Measurements from ENCODE around the gene LILRB5. TPM values are rescaled to one million over a fixed set of nuclear protein-coding genes. Genes with fewer than 3 reads are reported as not detected.

The LILRB5 gene
- total RNA-seq, 1 experiment from 2014 or later, result not detected

DNA sequence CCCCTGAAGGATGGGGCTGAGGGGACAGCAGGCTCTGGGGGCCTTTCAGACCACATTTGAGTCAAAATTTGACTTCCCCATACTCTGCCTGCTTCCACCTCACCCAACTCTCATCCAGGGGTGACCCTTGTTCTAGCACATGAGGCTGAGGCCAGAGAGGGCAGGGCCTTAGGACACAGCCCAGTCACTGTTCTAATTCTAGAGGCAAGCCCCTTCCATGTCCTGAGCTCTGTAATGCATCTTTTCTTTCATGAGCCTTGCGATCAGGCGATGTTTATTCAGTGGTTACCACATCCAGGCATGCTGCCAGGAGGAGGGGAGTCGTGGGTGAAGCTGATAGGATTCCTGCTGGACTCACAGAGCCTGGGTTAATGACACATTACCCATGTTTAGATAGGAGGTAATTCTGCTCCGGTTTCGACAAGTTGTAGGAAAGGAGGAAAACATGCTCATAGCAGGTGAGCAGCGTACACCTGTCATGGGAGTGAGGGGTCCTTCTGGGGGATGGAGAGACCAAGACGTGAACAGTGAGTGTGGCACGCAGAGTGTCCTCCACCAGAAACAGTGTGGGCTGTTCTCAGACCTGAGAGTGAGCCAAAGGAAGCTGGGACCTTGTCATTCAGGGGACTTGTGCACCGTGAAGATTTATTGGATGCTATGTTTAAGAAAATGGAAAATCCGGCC is 47.1 kb downstream of the LILRB5 start:
- intact Hi-C loops (cut with micrococcal nuclease; ENCODE audit: unreplicated experiment), result loop anchor here (2.0 kb wide), 2 partner anchors 21 to 37 kb away; partner anchors contain the start of gene TMC4
- BruUV-seq (replicated peaks), result no TSS peak
- H3K4me1 Mint-ChIP-seq (ENCODE audit: low read depth, unreplicated experiment), result peaks cover 41% of the 10 kb centered on the region
- H3K9me3 Mint-ChIP-seq (ENCODE audit: unreplicated experiment), result no peaks in the 10 kb centered on the region
- no peak for TF ChIP-seq CTCF (IDR thresholded peaks at IDR 0.05; ENCODE audit: insufficient read depth in 1 of 2, low read depth in 1 of 2, low read length in 1 of 2, severe bottlenecking in 1 of 2, unreplicated experiment in 1 of 2)
- H3K27ac Mint-ChIP-seq (ENCODE audit: unreplicated experiment), result peak overlapping the region; percentile 78
- H3K4me3 Mint-ChIP-seq (ENCODE audit: unreplicated experiment), result peak overlapping the region; percentile 45
- Histone ChIP-seq H3K9me3 (no peaks in the 10 kb centered on the region), H3K4me3 (ENCODE audit: low read depth, low read length) (no peak overlapping the region), H3K36me3 (ENCODE audit: control insufficient read depth, insufficient read depth, low read length) (peaks cover 12% of the 10 kb centered on the region), H3K27me3 (replicated peaks; ENCODE audit: control insufficient read depth, insufficient read depth, low read length) (no peaks in the 10 kb centered on the region), H3K4me1 (peaks cover 65% of the 10 kb centered on the region)
- ChIA-PET CTCF (interaction anchor here (0.7 to 0.9 kb wide), 2 partner anchors 42 to 56 kb away, joined by 3 read pairs; no protein-coding TSS in a partner anchor), POLR2A (interaction anchor here (0.6 to 3.1 kb wide), 6 partner anchors 9 to 758 kb away, joined by 3 to 19 read pairs (median 5); partner anchors contain the start of genes LENG1 and MBOAT7)
- no peaks in the 10 kb centered on the region for H3K27me3 Mint-ChIP-seq (ENCODE audit: insufficient read depth, unreplicated experiment)
- peaks cover 88% of the 10 kb centered on the region for H3K36me3 Mint-ChIP-seq (ENCODE audit: insufficient read depth, unreplicated experiment)
- peak; percentile 70 to 79 for DNase-seq

- peak; percentile 43 to 65 for DNase-seq
- H3K9me3 ChIP-seq, result no peaks in the 10 kb centered on the region
- peak overlapping the region; percentile 45 for H3K4me3 Mint-ChIP-seq (ENCODE audit: unreplicated experiment)
- H3K36me3 Mint-ChIP-seq (ENCODE audit: insufficient read depth, unreplicated experiment), result peaks cover 93% of the 10 kb centered on the region
- H3K4me1 ChIP-seq, result peaks cover 72% of the 10 kb centered on the region
- no peaks in the 10 kb centered on the region for H3K9me3 Mint-ChIP-seq (ENCODE audit: unreplicated experiment)
- H3K4me3 ChIP-seq (ENCODE audit: low read depth, low read length), result no peak overlapping the region
- CTCF ChIA-PET, result interaction anchor here (0.9 kb wide), 1 partner anchor 57 kb away, joined by 3 read pairs; no protein-coding TSS in a partner anchor
- no peaks in the 10 kb centered on the region for H3K27me3 ChIP-seq (replicated peaks; ENCODE audit: control insufficient read depth, insufficient read depth, low read length)
- TF ChIP-seq CTCF (IDR thresholded peaks at IDR 0.05; ENCODE audit: insufficient read depth in 1 of 2, low read depth in 1 of 2, low read length in 1 of 2, severe bottlenecking in 1 of 2, unreplicated experiment in 1 of 2), result no peak
- intact Hi-C loops (cut with micrococcal nuclease; ENCODE audit: unreplicated experiment), result loop anchor here (2.0 kb wide), 1 partner anchor 36 kb away; the partner anchor contains the start of gene TMC4
- POLR2A ChIA-PET, result interaction anchor here (1.0 to 4.8 kb wide), 5 partner anchors 8 to 50 kb away, joined by 3 to 36 read pairs (median 7); partner anchors contain the start of genes LENG1, MBOAT7 and TSEN34
- H3K36me3 ChIP-seq (ENCODE audit: control insufficient read depth, insufficient read depth, low read length), result peaks cover 13% of the 10 kb centered on the region
- no TSS peak for BruUV-seq (replicated peaks)
- no peaks in the 10 kb centered on the region for H3K27me3 Mint-ChIP-seq (ENCODE audit: insufficient read depth, unreplicated experiment)
- peak overlapping the region; percentile 78 for H3K27ac Mint-ChIP-seq (ENCODE audit: unreplicated experiment)
- peaks cover 48% of the 10 kb centered on the region for H3K4me1 Mint-ChIP-seq (ENCODE audit: low read depth, unreplicated experiment)
These were observed 47.8 kb downstream of the LILRB5 start for GRCh38 chr19:54209058-54209810.

DNA sequence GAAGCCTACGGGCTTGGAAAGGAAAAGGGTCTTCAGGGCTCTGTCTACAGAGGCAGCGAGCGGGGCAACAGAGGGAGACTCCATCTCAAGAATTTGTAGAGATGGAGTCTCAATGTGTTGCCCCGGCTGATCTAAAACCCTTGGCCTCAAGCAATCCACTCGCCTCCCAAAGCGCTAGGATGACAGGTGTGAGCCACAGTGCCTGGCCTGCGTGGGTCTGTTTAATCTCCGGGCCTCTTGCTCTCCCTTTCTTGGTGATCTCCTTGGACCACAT is 48.4 kb downstream of the LILRB5 start:
- peaks cover 48% of the 10 kb centered on the region for H3K4me1 Mint-ChIP-seq (ENCODE audit: low read depth, unreplicated experiment)
- no peak for DNase-seq

More for the DNA sequence above, 48.4 kb downstream of the LILRB5 start:
- H3K9me3 ChIP-seq, result no peaks in the 10 kb centered on the region
- peaks cover 15% of the 10 kb centered on the region for H3K36me3 ChIP-seq (ENCODE audit: control insufficient read depth, insufficient read depth, low read length)
- Mint-ChIP-seq H3K36me3 (ENCODE audit: insufficient read depth, unreplicated experiment) (peaks cover 99% of the 10 kb centered on the region), H3K27ac (ENCODE audit: unreplicated experiment) (peak overlapping the region; percentile 78), H3K27me3 (ENCODE audit: insufficient read depth, unreplicated experiment) (no peaks in the 10 kb centered on the region), H3K9me3 (ENCODE audit: unreplicated experiment) (no peaks in the 10 kb centered on the region), H3K4me3 (ENCODE audit: unreplicated experiment) (peak overlapping the region; percentile 45)
- ChIA-PET CTCF (no interaction called here), POLR2A (interaction anchor here (1.1 to 4.8 kb wide), 3 partner anchors 7 to 36 kb away, joined by 3 to 36 read pairs (median 7); partner anchors contain the start of genes MBOAT7, TMC4 and TSEN34)
- BruUV-seq (replicated peaks), result no TSS peak
- peaks cover 76% of the 10 kb centered on the region for H3K4me1 ChIP-seq
- H3K27me3 ChIP-seq (replicated peaks; ENCODE audit: control insufficient read depth, insufficient read depth, low read length), result no peaks in the 10 kb centered on the region
- TF ChIP-seq CTCF (IDR thresholded peaks at IDR 0.05; ENCODE audit: insufficient read depth in 1 of 2, low read depth in 1 of 2, low read length in 1 of 2, severe bottlenecking in 1 of 2, unreplicated experiment in 1 of 2), result no peak
- intact Hi-C loops (cut with micrococcal nuclease; ENCODE audit: unreplicated experiment), result loop anchor here (2.0 kb wide), 1 partner anchor 36 kb away; the partner anchor contains the start of gene TMC4
- H3K4me3 ChIP-seq (ENCODE audit: low read depth, low read length), result no peak overlapping the region
